GM12865 (cell line): ENCODE measurements around the gene RNLS.
A peak's percentile ranks its signal among the peaks of the same experiment; 100 is the strongest.

Experiments
- DNase-seq: peaks from one replicate; pipeline ENCODE4 v3.0.0; 2010; ENCODE audit warnings: low read depth
- H3K4me3 ChIP-seq: 2 replicates; pipeline ENCODE4 v1.5.1; 2011; ENCODE audit warnings: mild to moderate bottlenecking, low read depth, low read length, control low read depth
- CTCF ChIP-seq: IDR thresholded peaks from 2 replicates; pipeline ENCODE4 v1.5.1; 2011; ENCODE audit warnings: low read length, control low read depth, low read depth, inconsistent platforms; ENCODE audit not compliant: insufficient read depth; ENCODE audit errors: missing control alignments

RNLS gene

GRCh38 chr10:88557256-88557655 lies 25.9 kb downstream of the RNLS start:
- no peak overlapping the region for H3K4me3 ChIP-seq
- TF ChIP-seq CTCF: no peak
- no peak for DNase-seq

GRCh38 chr10:88555190-88555908 lies 27.8 kb downstream of the RNLS start:
- TF ChIP-seq CTCF: no peak
- no peak overlapping the region for H3K4me3 ChIP-seq
- no peak for DNase-seq

GRCh38 chr10:88553116-88553752 lies 29.9 kb downstream of the RNLS start:
- no peak overlapping the region for H3K4me3 ChIP-seq
- TF ChIP-seq CTCF: peak; percentile 73
- peak; percentile 85 for DNase-seq

GRCh38 chr10:88551246-88551645 lies 31.9 kb downstream of the RNLS start:
- no peak for DNase-seq
- no peak overlapping the region for H3K4me3 ChIP-seq
- no peak for TF ChIP-seq CTCF

GRCh38 chr10:88546497-88546896 lies 36.6 kb downstream of the RNLS start:
- no peak for TF ChIP-seq CTCF
- DNase-seq: no peak
- H3K4me3 ChIP-seq: no peak overlapping the region

- TF ChIP-seq CTCF: no peak
- H3K4me3 ChIP-seq: no peak overlapping the region
- no peak for DNase-seq
Measured at GRCh38 chr10:88545359-88545758, 37.8 kb downstream of the RNLS start.
